GM12878 (cell line): ENCODE data around the gene LPIN1. TPM values are rescaled to one million over a fixed set of nuclear protein-coding genes. Genes with fewer than 3 reads are reported as not detected.

Experiments used
- ATAC-seq: fragments of 200-7000 bp; cut with Tn5 transposase; 3 replicates; pipeline ENCODE4 v1.9.1; 2020; ENCODE audit warnings: mild to moderate bottlenecking, moderate library complexity
- BruUV-seq: library from RNA; stranded (reverse); fragments of 400-500 nt; replicated peaks from 2 replicates; lab custom pipeline; 2021; lab: Mats Ljungman, UMichigan
- CTCF ChIA-PET: fragments of 300-600 bp; sonication (Branson Sonifier 250); formaldehyde crosslinking; extraction: SDS; loops from one replicate; lab custom pipeline; 2021; ENCODE audit warnings: inconsistent platforms; lab: Yijun Ruan, JAX
- POLR2A ChIA-PET: fragments of 350-600 bp; formaldehyde crosslinking; extraction: SDS; loops from one replicate; lab custom pipeline; 2021; ENCODE audit warnings: inconsistent platforms; lab: Charles Lee
- RAD21 ChIA-PET: fragments of 300-600 bp; sonication (Branson Sonifier 250); formaldehyde crosslinking; loops from one replicate; lab custom pipeline; 2023; ENCODE audit warnings: antibody characterized with exemption; ENCODE audit not compliant: unreplicated experiment; lab: Charles Lee
- SMC1A ChIA-PET: fragments of 300-600 bp; sonication (Branson Sonifier 250); formaldehyde crosslinking; loops from one replicate; lab custom pipeline; 2023; ENCODE audit not compliant: unreplicated experiment, uncharacterized antibody; lab: Charles Lee
- DNase-seq: peaks from one replicate; pipeline ENCODE4 v3.0.0-alpha.2; 2011; ENCODE audit warnings: low read depth, low spot score
- FAIRE-seq: peaks from 3 replicates; lab custom pipeline; 2011; peaks lifted over from hg19 to GRCh38; lab: Jason Lieb, UNC
- H2AFZ ChIP-seq: 2 replicates; pipeline ENCODE4 v1.6.0; 2011; ENCODE audit warnings: low read depth, low read length, control low read depth; ENCODE audit not compliant: control insufficient read depth
- H3K27ac ChIP-seq: 2 replicates; pipeline ENCODE4 v1.5.1; 2011; ENCODE audit warnings: control low read depth; ENCODE audit not compliant: control insufficient read depth, insufficient read depth
- H3K27me3 ChIP-seq, 2 experiments: replicated peaks in 1 of 2; 2 replicates each; pipeline versions ENCODE4 v1.6.0 to v1.6.1; 2011; ENCODE audit warnings: low read length in 1 of 2; ENCODE audit not compliant: control insufficient read depth in 2 of 2, insufficient read depth in 2 of 2
- H3K36me3 ChIP-seq, 2 experiments: 2 replicates each; pipeline ENCODE4 v1.5.1; 2011; ENCODE audit warnings: low read length in 1 of 2; ENCODE audit not compliant: control insufficient read depth in 2 of 2, insufficient read depth in 2 of 2
- H3K4me1 ChIP-seq: 2 replicates; pipeline ENCODE4 v1.6.1; 2011; ENCODE audit warnings: mild to moderate bottlenecking, low read length, moderate library complexity, mixed read lengths; ENCODE audit not compliant: control insufficient read depth, insufficient read depth
- H3K4me2 ChIP-seq: 2 replicates; pipeline ENCODE4 v1.6.0; 2011; ENCODE audit warnings: control low read depth; ENCODE audit not compliant: control insufficient read depth, insufficient read depth
- H3K4me3 ChIP-seq: fragments of 200-600 bp; sonication (generic); 2 replicates; pipeline ENCODE4 v1.5.1; 2016
- H3K79me2 ChIP-seq: 2 replicates; pipeline ENCODE4 v1.6.0; 2011; ENCODE audit warnings: low read length; ENCODE audit not compliant: control insufficient read depth, insufficient read depth
- H3K9ac ChIP-seq: 2 replicates; pipeline ENCODE4 v1.8.0; 2011; ENCODE audit warnings: low read length, control low read depth, mixed read lengths; ENCODE audit not compliant: control insufficient read depth, insufficient read depth
- H3K9me3 ChIP-seq: replicated peaks from 3 replicates; pipeline ENCODE4 v1.5.1; 2011; ENCODE audit warnings: mild to moderate bottlenecking, low read length; ENCODE audit not compliant: control insufficient read depth, insufficient read depth
- H4K20me1 ChIP-seq: 2 replicates; pipeline ENCODE4 v1.6.0; 2011; ENCODE audit not compliant: control insufficient read depth, insufficient read depth
- HDGF ChIP-seq: fragments of 450-650 bp; IDR thresholded peaks from 2 replicates; pipeline ENCODE4 v1.6.1; 2016; ENCODE audit warnings: antibody characterized with exemption
- ZBTB33 ChIP-seq: fragments of 450-650 bp; IDR thresholded peaks from 2 replicates; pipeline ENCODE4 v1.6.1; 2017; ENCODE audit warnings: mild to moderate bottlenecking
- WGBS: methylation state at CpG from one replicate; pipeline ENCODE4 v1.1.6; 2016; ENCODE audit warnings: low lambda C conversion rate; ENCODE audit not compliant: insufficient replicate concordance, insufficient coverage; ENCODE audit errors: missing lambda C conversion rate; 5-methylcytosine and 5-hydroxymethylcytosine counted together
- in situ Hi-C: fragments of 300-500 bp; cut with MboI; formaldehyde crosslinking; loops from 9 replicates; pipeline ENCODE4 v1.14.3; 2018; ENCODE audit warnings: mixed read lengths
- intact Hi-C: fragments of 100-400 bp; cut with micrococcal nuclease; formaldehyde crosslinking; loops from one replicate; pipeline ENCODE4 v1.14.2; 2022; ENCODE audit not compliant: unreplicated experiment
- polyA plus RNA-seq, 11 experiments: library from polyadenylated mRNA; depleted of rRNA in 4 of 11; unstranded in 6 of 11; stranded (reverse) in 5 of 11; fragments of >200 nt; fragmentation: Nextera tagmentation in 4 of 11; fragmentation: Illumina TruSeq in 1 of 11; extraction: Ambion mirVana in 4 of 11; extraction: Trizol in 1 of 11; gene quantifications; 1 replicate in 1 of 11; 2 replicates in 10 of 11; pipeline versions ENCODE4 v1.2.1 to v1.2.3, GENCODE V29; 2011 to 2016; ENCODE audit warnings: inconsistent platforms in 2 of 11, missing spikeins in 2 of 11, low read depth in 1 of 11
- total RNA-seq, 4 experiments: library from RNA; depleted of rRNA in 3 of 4; stranded (reverse); fragments of >200 nt in 3 of 4; fragmentation: Illumina TruSeq in 1 of 4; extraction: Trizol in 1 of 4; gene quantifications; 2 replicates each; pipeline versions ENCODE4 v1.2.1 to v1.2.3, GENCODE V29; 2013 to 2021

Gene LPIN1
- total and polyA plus RNA-seq, 10 of the 15 experiments (the other 5 are each of a cell fraction or from before 2014, with no cell fraction given) = 18.8 to 82.5 (median 50.3) TPM

DNA sequence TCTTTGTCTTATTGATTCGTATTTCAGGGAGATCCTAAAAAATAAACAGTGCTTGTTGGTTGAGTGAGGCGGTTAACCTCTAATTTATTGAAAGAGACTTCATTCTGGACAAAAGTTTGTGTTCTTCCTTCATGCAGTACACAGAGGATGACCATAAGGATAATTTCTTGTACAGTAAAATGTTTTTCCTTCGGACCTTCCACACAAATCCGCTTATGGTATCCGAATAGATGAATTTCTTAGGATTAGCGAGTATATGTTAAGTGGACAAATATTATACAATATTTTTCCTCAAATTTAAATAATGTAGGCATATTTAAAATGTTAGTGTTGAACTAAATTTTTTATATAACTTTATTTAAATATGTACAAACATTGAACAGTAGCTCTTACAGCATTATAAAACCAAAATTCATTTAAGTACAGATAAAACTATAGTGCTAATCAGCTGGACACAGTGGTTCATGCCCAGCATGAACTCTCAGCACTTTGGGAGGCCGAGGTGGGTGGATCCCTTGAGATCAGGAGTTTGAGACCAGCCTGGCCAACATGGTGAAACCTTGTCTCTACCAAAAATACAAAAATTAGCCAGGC lies 84.4 kb downstream of the LPIN1 start:
- Histone ChIP-seq H3K9ac (no peak overlapping the region), H3K27me3 (0 out of 4 replicates have a peak, but pooled peaks cover 0 to 2% of the 10 kb centered on the region in 2 experiments), H3K4me3 (no peak overlapping the region; the same call in 1 of the 2 replicates), H3K79me2 (no peaks in the 10 kb centered on the region), H2AFZ (no peak overlapping the region), H3K36me3 (peaks cover 0 to 4% of the 10 kb centered on the region in 2 experiments; a peak in 3 of 4 replicates), H3K4me2 (no peak overlapping the region; the same call in 1 of the 2 replicates), H3K9me3 (peaks cover 2% of the 10 kb centered on the region), H3K27ac (peak overlapping the region; percentile 1; the same call in 1 of the 2 replicates), H3K4me1 (peaks cover 27% of the 10 kb centered on the region), H4K20me1 (no peaks in the 10 kb centered on the region)
- no peak for DNase-seq
- RAD21 ChIA-PET = interaction anchor here (1.0 to 5.0 kb wide), 11 partner anchors 30 to 1176 kb away, joined by 3 to 48 read pairs (median 8); partner anchors contain the start of gene TRIB2
- POLR2A ChIA-PET = no interaction called here
- CTCF ChIA-PET = interaction anchor here (1.0 to 6.7 kb wide), 11 partner anchors 34 to 1177 kb away, joined by 3 to 65 read pairs (median 5); partner anchors contain the start of gene TRIB2
- SMC1A ChIA-PET = interaction anchor here (0.7 to 5.9 kb wide), 15 partner anchors 12 to 1176 kb away, joined by 3 to 48 read pairs (median 5); partner anchors contain the start of gene TRIB2
- FAIRE-seq = no peak
- WGBS = 35% methylated on average over 7 of the region's 7 CpGs
- intact Hi-C loops (loop anchor here (1.0 to 10.0 kb wide), 8 partner anchors 32 to 1100 kb away; partner anchors contain the start of gene TRIB2), in situ Hi-C loops (loop anchor here (5.0 to 25.0 kb wide), 2 partner anchors 456 to 886 kb away; partner anchors contain the start of gene TRIB2)
- no TSS peak for BruUV-seq
- no peak for ATAC-seq
- TF ChIP-seq ZBTB33 (0 out of 2 replicates have a peak, but pooled peaks have one; percentile 5), HDGF (no peak)
